Fibroblast of lung (primary cell): ENCODE data around the gene ENOX1. TPM values are rescaled to one million over a fixed set of nuclear protein-coding genes. Genes with fewer than 3 reads are reported as not detected.

Experiments used
- DNase-seq, 2 donors: peaks; one replicate each; pipeline versions ENCODE4 v3.0.0 to v3.0.0-alpha.2; 2010; ENCODE audit warnings: low read depth in 2 of 2
- H2AFZ ChIP-seq: 2 replicates; pipeline ENCODE4 v1.5.1; 2012; ENCODE audit warnings: low read length, control low read depth, inconsistent platforms
- H3K27ac ChIP-seq: 2 replicates; pipeline ENCODE4 v1.5.1; 2011; ENCODE audit warnings: low read length, control low read depth; ENCODE audit not compliant: insufficient read depth
- H3K27me3 ChIP-seq: 2 replicates; pipeline ENCODE4 v1.5.1; 2011; ENCODE audit warnings: mild to moderate bottlenecking, low read length; ENCODE audit not compliant: control insufficient read depth, insufficient read depth
- H3K36me3 ChIP-seq: 2 replicates; pipeline ENCODE4 v1.5.1; 2011; ENCODE audit warnings: low read length; ENCODE audit not compliant: control insufficient read depth, insufficient read depth
- H3K4me1 ChIP-seq: 2 replicates; pipeline ENCODE4 v1.5.1; 2011; ENCODE audit warnings: low read length; ENCODE audit not compliant: control insufficient read depth, insufficient read depth; ENCODE audit errors: extremely low read depth
- H3K4me2 ChIP-seq: 2 replicates; pipeline ENCODE4 v1.5.1; 2011; ENCODE audit warnings: low read length, control low read depth; ENCODE audit not compliant: insufficient read depth; ENCODE audit errors: extremely low read depth
- H3K4me3 ChIP-seq, 4 experiments: fragments of 200-600 bp in 1 of 4; sonication (generic) in 1 of 4; replicated peaks in 1 of 4; 2 replicates each; pipeline ENCODE4 v1.5.1; 2011 to 2016; ENCODE audit warnings: low read length in 4 of 4, low read depth in 3 of 4, mild to moderate bottlenecking in 3 of 4, control low read depth in 2 of 4, inconsistent platforms in 1 of 4, mixed read lengths in 1 of 4; ENCODE audit not compliant: insufficient read depth in 1 of 4; ENCODE audit errors: control extremely low read depth in 1 of 4
- H3K79me2 ChIP-seq: 2 replicates; pipeline ENCODE4 v1.5.1; 2012; ENCODE audit warnings: mild to moderate bottlenecking, low read length, inconsistent platforms; ENCODE audit not compliant: control insufficient read depth, insufficient read depth
- H3K9ac ChIP-seq: 2 replicates; pipeline ENCODE4 v1.5.1; 2011; ENCODE audit warnings: mild to moderate bottlenecking, low read length, control low read depth; ENCODE audit not compliant: insufficient read depth
- H3K9me3 ChIP-seq: 2 replicates; pipeline ENCODE4 v1.5.1; 2012; ENCODE audit warnings: low read depth, low read length; ENCODE audit not compliant: control insufficient read depth, insufficient read depth
- H4K20me1 ChIP-seq: 2 replicates; pipeline ENCODE4 v1.5.1; 2011; ENCODE audit warnings: low read length; ENCODE audit not compliant: control insufficient read depth, insufficient read depth; ENCODE audit errors: extremely low read depth
- CTCF ChIP-seq, 2 donors: IDR thresholded peaks in 1 of 2; conservative IDR thresholded peaks in 1 of 2; 1 replicate in 1 of 2; 2 replicates in 1 of 2; pipeline ENCODE4 v1.5.1; 2011 to 2012; ENCODE audit warnings: low read length in 2 of 2, control low read depth in 1 of 2, inconsistent platforms in 1 of 2, low read depth in 1 of 2, mild to moderate bottlenecking in 1 of 2
- EZH2 ChIP-seq: IDR thresholded peaks from 2 replicates; pipeline ENCODE4 v1.5.1; 2012; ENCODE audit warnings: low read length, control low read depth, mild to moderate bottlenecking; ENCODE audit errors: missing control alignments
- polyA plus RNA-seq, 2 donors: library from polyadenylated mRNA; depleted of rRNA in 1 of 2; stranded (reverse) in 1 of 2; unstranded in 1 of 2; fragments of >200 nt; gene quantifications; 2 replicates each; pipeline ENCODE4 v1.2.1, GENCODE V29; 2011 to 2012; ENCODE audit warnings: missing spikeins in 1 of 2
- total RNA-seq: library from RNA; depleted of rRNA; stranded (reverse); fragments of >200 nt; gene quantifications from 2 replicates; pipeline ENCODE4 v1.2.1, GENCODE V29; 2014

ENOX1 gene
- total and polyA plus RNA-seq, 2 donors (not counting 1 experiment from before 2014, with no cell fraction given) = 3.5 to 7.6 TPM

GRCh38 chr13:43167731-43168130, 619.0 kb downstream of the ENOX1 start:
- H3K36me3 ChIP-seq = no peaks in the 10 kb centered on the region
- no peak for DNase-seq
- H3K4me3 ChIP-seq = no peak overlapping the region

GRCh38 chr13:43166644-43167457, 619.9 kb downstream of the ENOX1 start:
- Histone ChIP-seq H3K27ac (no peak overlapping the region), H3K27me3 (no peaks in the 10 kb centered on the region), H2AFZ (no peak overlapping the region), H3K79me2 (no peaks in the 10 kb centered on the region), H3K4me3 (no peak overlapping the region), H4K20me1 (no peaks in the 10 kb centered on the region), H3K9ac (no peak overlapping the region), H3K36me3 (no peaks in the 10 kb centered on the region), H3K9me3 (no peaks in the 10 kb centered on the region), H3K4me1 (no peaks in the 10 kb centered on the region), H3K4me2 (no peak overlapping the region)
- TF ChIP-seq CTCF (conservative IDR thresholded peaks at IDR 0.05 in 1 of 2, IDR thresholded peaks at IDR 0.05 in 1 of 2; ENCODE audit: low read depth in 1 of 2, low read length in 2 of 2) (no peak), EZH2 (no peak)
- no peak for DNase-seq

More at GRCh38 chr13:43167731-43168130, 619.0 kb downstream of the ENOX1 start:
- no peak overlapping the region for H2AFZ ChIP-seq
- no peak overlapping the region for H3K9ac ChIP-seq
- H4K20me1 ChIP-seq = no peaks in the 10 kb centered on the region
- H3K4me2 ChIP-seq = no peak overlapping the region
- no peaks in the 10 kb centered on the region for H3K4me1 ChIP-seq
- H3K79me2 ChIP-seq = no peaks in the 10 kb centered on the region
- no peak for TF ChIP-seq EZH2
- H3K9me3 ChIP-seq = no peaks in the 10 kb centered on the region
- H3K27ac ChIP-seq = no peak overlapping the region
- no peaks in the 10 kb centered on the region for H3K27me3 ChIP-seq

Other genes starting within 250 kb of the ENOX1 start
- 6.8 and 7.2 TPM in 2 replicates for gene CCDC122, start 92.8 kb upstream of the ENOX1 start, total RNA-seq
- gene CCDC122, start 92.8 kb upstream of the ENOX1 start, polyA plus RNA-seq = 1.2 and 2.0 TPM in 2 replicates
- 8.9 and 11.3 TPM in 2 replicates for gene LACC1, start 92.9 kb upstream of the ENOX1 start, total RNA-seq
- 5.5 and 6.9 TPM in 2 replicates for gene LACC1, start 92.9 kb upstream of the ENOX1 start, polyA plus RNA-seq